ENCODE results near the gene CARNS1. TPM values are rescaled to one million over a fixed set of nuclear protein-coding genes. Genes with fewer than 3 reads are reported as not detected.

The CARNS1 gene
- polyA plus RNA-seq, 1 donor from 2014 or later: not detected

DNA sequence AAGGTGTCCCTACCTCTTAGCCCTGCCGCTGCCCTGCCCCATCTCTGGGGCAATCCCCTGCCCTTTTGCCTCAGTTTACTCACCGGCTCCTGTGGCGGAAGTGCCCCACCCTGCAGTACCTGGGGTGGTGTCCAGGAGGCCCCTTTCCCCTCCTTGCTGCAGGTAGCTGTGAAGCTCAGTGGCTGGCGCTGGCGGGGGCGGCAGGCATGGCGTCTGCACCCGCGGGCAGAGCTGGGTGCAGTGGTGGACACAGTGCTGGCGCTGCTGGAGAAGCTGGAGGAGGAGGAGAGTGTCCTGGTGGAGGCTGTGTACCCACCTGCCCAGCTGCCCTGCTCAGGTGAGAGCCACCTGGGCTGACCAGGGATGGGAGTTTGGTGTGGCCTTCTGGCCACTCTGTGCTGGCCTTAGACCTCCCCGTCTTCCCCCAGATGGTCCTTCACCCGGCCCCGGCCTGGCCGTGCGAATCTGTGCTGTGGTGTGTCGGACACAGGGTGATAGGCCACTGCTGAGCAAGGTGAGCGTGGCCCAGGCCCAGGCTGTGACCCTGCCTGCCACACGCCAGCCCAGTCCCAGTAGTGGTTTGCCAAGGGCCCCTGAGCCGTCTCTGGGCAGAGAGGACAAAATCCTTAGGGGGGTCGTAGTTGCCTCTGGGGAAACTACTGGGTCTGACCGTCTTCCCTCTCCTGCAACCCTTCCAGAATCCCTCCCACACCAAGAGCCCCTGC, 4.0 kb downstream of the CARNS1 start:
- Histone ChIP-seq H3K9me3 (ENCODE audit: low read length) (no peaks in the 10 kb centered on the region), H3K9me2 (ENCODE audit: insufficient read depth, low read length) (no peaks in the 10 kb centered on the region), H3K27me3 (ENCODE audit: insufficient read depth, low read depth, low read length) (peaks cover 21% of the 10 kb centered on the region), H3K79me2 (replicated peaks; ENCODE audit: insufficient read depth, low read length) (no peaks in the 10 kb centered on the region), H3K9ac (ENCODE audit: low read length) (no peak overlapping the region), H2AFZ (ENCODE audit: low read depth, low read length) (no peak overlapping the region), H3F3A (ENCODE audit: insufficient read depth, low read length, poor library complexity, severe bottlenecking) (no peaks in the 10 kb centered on the region), H3K27ac (ENCODE audit: low read length) (no peak overlapping the region), H3K36me3 (ENCODE audit: insufficient read depth, low read length) (no peaks in the 10 kb centered on the region), H3K4me3 (ENCODE audit: low read length) (no peak overlapping the region), H4K20me1 (ENCODE audit: insufficient read depth) (no peaks in the 10 kb centered on the region), H3K4me2 (ENCODE audit: low read length) (no peak overlapping the region)
- TF ChIP-seq SMC3 (conservative IDR thresholded peaks at IDR 0.05; ENCODE audit: poor library complexity): no peak
- TF ChIP-seq, protein P1, sequence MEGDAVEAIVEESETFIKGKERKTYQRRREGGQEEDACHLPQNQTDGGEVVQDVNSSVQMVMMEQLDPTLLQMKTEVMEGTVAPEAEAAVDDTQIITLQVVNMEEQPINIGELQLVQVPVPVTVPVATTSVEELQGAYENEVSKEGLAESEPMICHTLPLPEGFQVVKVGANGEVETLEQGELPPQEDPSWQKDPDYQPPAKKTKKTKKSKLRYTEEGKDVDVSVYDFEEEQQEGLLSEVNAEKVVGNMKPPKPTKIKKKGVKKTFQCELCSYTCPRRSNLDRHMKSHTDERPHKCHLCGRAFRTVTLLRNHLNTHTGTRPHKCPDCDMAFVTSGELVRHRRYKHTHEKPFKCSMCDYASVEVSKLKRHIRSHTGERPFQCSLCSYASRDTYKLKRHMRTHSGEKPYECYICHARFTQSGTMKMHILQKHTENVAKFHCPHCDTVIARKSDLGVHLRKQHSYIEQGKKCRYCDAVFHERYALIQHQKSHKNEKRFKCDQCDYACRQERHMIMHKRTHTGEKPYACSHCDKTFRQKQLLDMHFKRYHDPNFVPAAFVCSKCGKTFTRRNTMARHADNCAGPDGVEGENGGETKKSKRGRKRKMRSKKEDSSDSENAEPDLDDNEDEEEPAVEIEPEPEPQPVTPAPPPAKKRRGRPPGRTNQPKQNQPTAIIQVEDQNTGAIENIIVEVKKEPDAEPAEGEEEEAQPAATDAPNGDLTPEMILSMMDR (IDR thresholded peaks at IDR 0.05; ENCODE audit: poor library complexity, severe bottlenecking): no peak
- TF ChIP-seq, protein P2, sequence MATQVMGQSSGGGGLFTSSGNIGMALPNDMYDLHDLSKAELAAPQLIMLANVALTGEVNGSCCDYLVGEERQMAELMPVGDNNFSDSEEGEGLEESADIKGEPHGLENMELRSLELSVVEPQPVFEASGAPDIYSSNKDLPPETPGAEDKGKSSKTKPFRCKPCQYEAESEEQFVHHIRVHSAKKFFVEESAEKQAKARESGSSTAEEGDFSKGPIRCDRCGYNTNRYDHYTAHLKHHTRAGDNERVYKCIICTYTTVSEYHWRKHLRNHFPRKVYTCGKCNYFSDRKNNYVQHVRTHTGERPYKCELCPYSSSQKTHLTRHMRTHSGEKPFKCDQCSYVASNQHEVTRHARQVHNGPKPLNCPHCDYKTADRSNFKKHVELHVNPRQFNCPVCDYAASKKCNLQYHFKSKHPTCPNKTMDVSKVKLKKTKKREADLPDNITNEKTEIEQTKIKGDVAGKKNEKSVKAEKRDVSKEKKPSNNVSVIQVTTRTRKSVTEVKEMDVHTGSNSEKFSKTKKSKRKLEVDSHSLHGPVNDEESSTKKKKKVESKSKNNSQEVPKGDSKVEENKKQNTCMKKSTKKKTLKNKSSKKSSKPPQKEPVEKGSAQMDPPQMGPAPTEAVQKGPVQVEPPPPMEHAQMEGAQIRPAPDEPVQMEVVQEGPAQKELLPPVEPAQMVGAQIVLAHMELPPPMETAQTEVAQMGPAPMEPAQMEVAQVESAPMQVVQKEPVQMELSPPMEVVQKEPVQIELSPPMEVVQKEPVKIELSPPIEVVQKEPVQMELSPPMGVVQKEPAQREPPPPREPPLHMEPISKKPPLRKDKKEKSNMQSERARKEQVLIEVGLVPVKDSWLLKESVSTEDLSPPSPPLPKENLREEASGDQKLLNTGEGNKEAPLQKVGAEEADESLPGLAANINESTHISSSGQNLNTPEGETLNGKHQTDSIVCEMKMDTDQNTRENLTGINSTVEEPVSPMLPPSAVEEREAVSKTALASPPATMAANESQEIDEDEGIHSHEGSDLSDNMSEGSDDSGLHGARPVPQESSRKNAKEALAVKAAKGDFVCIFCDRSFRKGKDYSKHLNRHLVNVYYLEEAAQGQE (IDR thresholded peaks at IDR 0.05; ENCODE audit: borderline replicate concordance): no peak
- no peak for TF ChIP-seq MXI1 (conservative IDR thresholded peaks at IDR 0.05; ENCODE audit: poor library complexity, severe bottlenecking)
- TF ChIP-seq EZH2 (IDR thresholded peaks at IDR 0.05; ENCODE audit: borderline replicate concordance, insufficient read depth, low read length, poor library complexity, severe bottlenecking): no peak
- no peak for TF ChIP-seq RAD21 (conservative IDR thresholded peaks at IDR 0.05)
- no peak for TF ChIP-seq POLR2AphosphoS5 (IDR thresholded peaks at IDR 0.05)
- no peak for TF ChIP-seq TAF1 (IDR thresholded peaks at IDR 0.05; ENCODE audit: low read depth)
- TF ChIP-seq EP300 (conservative IDR thresholded peaks at IDR 0.05; ENCODE audit: poor library complexity, severe bottlenecking): no peak

DNA sequence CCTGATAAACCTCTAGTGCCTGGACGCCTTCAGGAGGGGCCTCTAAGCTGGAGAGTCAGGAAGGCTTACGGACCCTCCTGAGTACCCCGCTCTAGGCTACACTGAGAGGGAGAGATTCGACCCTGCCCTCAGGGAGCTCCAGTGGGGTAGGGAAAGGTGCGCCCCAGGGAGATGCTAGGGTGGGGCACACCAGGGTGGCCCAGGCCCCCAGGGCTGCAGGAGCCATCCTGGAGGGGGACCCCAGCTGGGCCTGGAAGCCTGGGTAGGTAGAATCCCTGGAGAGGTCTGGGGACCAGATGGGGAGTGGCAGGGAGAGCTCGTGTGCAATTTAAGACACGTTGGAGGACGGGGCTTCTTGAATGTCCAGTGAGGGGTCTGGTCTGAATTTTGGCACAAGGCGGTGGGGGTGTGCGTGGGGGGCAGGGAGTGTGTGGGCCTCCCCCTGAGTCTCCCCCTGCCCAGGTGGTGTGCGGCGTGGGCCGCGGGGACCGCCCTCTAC, 4.7 kb downstream of the CARNS1 start:
- Histone ChIP-seq H3K4me3 (ENCODE audit: low read length) (peak overlapping the region; percentile 57), H3K9ac (ENCODE audit: low read length) (peak overlapping the region; percentile 44), H3K27me3 (ENCODE audit: insufficient read depth, low read depth, low read length) (peaks cover 14% of the 10 kb centered on the region), H3K36me3 (ENCODE audit: insufficient read depth, low read length) (no peaks in the 10 kb centered on the region), H3K79me2 (replicated peaks; ENCODE audit: insufficient read depth, low read length) (no peaks in the 10 kb centered on the region), H3K4me2 (ENCODE audit: low read length) (no peak overlapping the region), H3K9me2 (ENCODE audit: insufficient read depth, low read length) (no peaks in the 10 kb centered on the region), H3F3A (ENCODE audit: insufficient read depth, low read length, poor library complexity, severe bottlenecking) (no peaks in the 10 kb centered on the region), H4K20me1 (ENCODE audit: insufficient read depth) (no peaks in the 10 kb centered on the region), H3K9me3 (ENCODE audit: low read length) (no peaks in the 10 kb centered on the region), H3K27ac (ENCODE audit: low read length) (no peak overlapping the region), H2AFZ (ENCODE audit: low read depth, low read length) (no peak overlapping the region)
- TF ChIP-seq, protein P1 (IDR thresholded peaks at IDR 0.05; ENCODE audit: poor library complexity, severe bottlenecking): no peak
- no peak for TF ChIP-seq EZH2 (IDR thresholded peaks at IDR 0.05; ENCODE audit: borderline replicate concordance, insufficient read depth, low read length, poor library complexity, severe bottlenecking)
- TF ChIP-seq, protein P2 (IDR thresholded peaks at IDR 0.05; ENCODE audit: borderline replicate concordance): no peak
- TF ChIP-seq RAD21 (conservative IDR thresholded peaks at IDR 0.05): no peak
- TF ChIP-seq SMC3 (conservative IDR thresholded peaks at IDR 0.05; ENCODE audit: poor library complexity): no peak
- TF ChIP-seq EP300 (conservative IDR thresholded peaks at IDR 0.05; ENCODE audit: poor library complexity, severe bottlenecking): no peak
- TF ChIP-seq MXI1 (conservative IDR thresholded peaks at IDR 0.05; ENCODE audit: poor library complexity, severe bottlenecking): no peak
- TF ChIP-seq POLR2AphosphoS5 (IDR thresholded peaks at IDR 0.05): no peak
- no peak for TF ChIP-seq TAF1 (IDR thresholded peaks at IDR 0.05; ENCODE audit: low read depth)

All from neural cell (in vitro differentiated cells).